B cell (primary cell): ENCODE measurements around the gene TMEM238L. TPM values are rescaled to one million over a fixed set of nuclear protein-coding genes. Genes with fewer than 3 reads are reported as not detected.

Experiments used
- ATAC-seq: fragments of 200-7000 bp; cut with Tn5 transposase; one replicate; pipeline ENCODE4 v1.10.0; 2021; ENCODE audit warnings: low read depth, mild to moderate bottlenecking, moderate number of reproducible peaks, moderate library complexity
- CTCF ChIA-PET: fragments of 350-600 bp; sonication (Branson Sonifier 250); formaldehyde crosslinking; loops from one replicate; lab custom pipeline; 2021; ENCODE audit warnings: antibody characterized with exemption, inconsistent platforms; lab: Charles Lee
- POLR2A ChIA-PET: fragments of 350-600 bp; sonication (Branson Sonifier 250); formaldehyde crosslinking; loops from one replicate; lab custom pipeline; 2021; ENCODE audit warnings: antibody characterized with exemption; lab: Charles Lee
- DNase-seq: peaks from one replicate; pipeline ENCODE4 v3.0.0; 2013
- H2AFZ ChIP-seq: 2 replicates; pipeline ENCODE4 v1.6.1; 2012; ENCODE audit warnings: mild to moderate bottlenecking, low read depth, low read length; ENCODE audit not compliant: insufficient read depth, poor library complexity, severe bottlenecking
- H3K27ac ChIP-seq, 2 donors: 1 replicate in 1 of 2; 2 replicates in 1 of 2; pipeline ENCODE4 v1.5.1; 2012 to 2013; ENCODE audit warnings: low read length in 2 of 2, mild to moderate bottlenecking in 2 of 2, moderate library complexity in 1 of 2
- H3K27me3 ChIP-seq, 4 experiments: fragments of 200-600 bp in 1 of 4; sonication (generic) in 1 of 4; replicated peaks in 1 of 4; 1 replicate in 2 of 4; 2 replicates in 2 of 4; pipeline versions ENCODE4 v1.6.1 to v1.7.0; 2013 to 2016; ENCODE audit warnings: low read length in 3 of 4, mild to moderate bottlenecking in 2 of 4, mixed read lengths in 1 of 4, moderate library complexity in 1 of 4; ENCODE audit not compliant: insufficient read depth in 4 of 4, control insufficient read depth in 3 of 4; ENCODE audit errors: control extremely low read depth in 1 of 4
- H3K36me3 ChIP-seq, 2 experiments: replicated peaks in 1 of 2; 1 replicate in 1 of 2; 2 replicates in 1 of 2; pipeline versions ENCODE4 v1.6.1 to v1.7.1; 2013; ENCODE audit warnings: low read length in 1 of 2; ENCODE audit not compliant: insufficient read depth in 2 of 2, control insufficient read depth in 1 of 2; ENCODE audit errors: control extremely low read depth in 1 of 2, extremely low read depth in 1 of 2
- H3K4me1 ChIP-seq, 2 donors: fragments of 200-600 bp in 1 of 2; sonication (generic) in 1 of 2; 1 replicate in 1 of 2; 2 replicates in 1 of 2; pipeline versions ENCODE4 v1.5.1 to v1.6.1; 2013 to 2017; ENCODE audit warnings: low read length in 2 of 2; ENCODE audit not compliant: control insufficient read depth in 2 of 2, insufficient read depth in 2 of 2
- H3K4me2 ChIP-seq: replicated peaks from 2 replicates; pipeline ENCODE3; 2012; ENCODE audit warnings: mild to moderate bottlenecking, low read depth, low read length; ENCODE audit not compliant: poor library complexity, severe bottlenecking
- H3K4me3 ChIP-seq, 5 experiments: fragments of 200-600 bp in 1 of 5; sonication (generic) in 1 of 5; 1 replicate in 3 of 5; 2 replicates in 2 of 5; pipeline versions ENCODE4 v1.5.1 to v1.7.0; 2011 to 2016; ENCODE audit warnings: low read length in 4 of 5, mild to moderate bottlenecking in 4 of 5, low read depth in 2 of 5, control low read depth in 1 of 5, moderate library complexity in 1 of 5; ENCODE audit not compliant: insufficient read depth in 1 of 5; ENCODE audit errors: control extremely low read depth in 1 of 5, extremely low read depth in 1 of 5
- H3K79me2 ChIP-seq: fragments of 200-600 bp; sonication (generic); one replicate; pipeline ENCODE4 v1.6.0; 2016; ENCODE audit warnings: low read length; ENCODE audit not compliant: control insufficient read depth, insufficient read depth
- H3K9ac ChIP-seq: fragments of 200-600 bp; sonication (generic); 2 replicates; pipeline ENCODE4 v1.6.1; 2017; ENCODE audit warnings: mild to moderate bottlenecking, low read length, moderate library complexity
- H3K9me3 ChIP-seq, 3 donors: one replicate each; pipeline versions ENCODE4 v1.6.1 to v1.7.1; 2013; ENCODE audit warnings: low read length in 2 of 3; ENCODE audit not compliant: control insufficient read depth in 2 of 3, insufficient read depth in 1 of 3; ENCODE audit errors: control extremely low read depth in 1 of 3
- H4K20me1 ChIP-seq: 2 replicates; pipeline ENCODE4 v1.6.0; 2012; ENCODE audit warnings: mild to moderate bottlenecking, low read length; ENCODE audit not compliant: insufficient read depth, control insufficient read depth, poor library complexity, severe bottlenecking
- H3K27ac Mint-ChIP-seq: one replicate; pipeline ENCODE4 v1.8.0; 2021; ENCODE audit warnings: mixed read lengths
- H3K27me3 Mint-ChIP-seq: one replicate; pipeline ENCODE4 v1.8.0; 2021; ENCODE audit warnings: mixed read lengths
- H3K4me1 Mint-ChIP-seq: one replicate; pipeline ENCODE4 v1.8.0; 2021; ENCODE audit warnings: mixed read lengths
- H3K4me3 Mint-ChIP-seq: one replicate; pipeline ENCODE4 v1.8.0; 2021; ENCODE audit warnings: mixed read lengths
- H3K9me3 Mint-ChIP-seq: one replicate; pipeline ENCODE4 v1.8.0; 2022; ENCODE audit warnings: mixed read lengths; ENCODE audit not compliant: insufficient read depth
- CTCF ChIP-seq: fragments of 200-600 bp; IDR thresholded peaks from one replicate; pipeline ENCODE4 v1.8.0; 2022; ENCODE audit warnings: antibody characterized with exemption, mild to moderate bottlenecking
- EZH2 ChIP-seq: IDR thresholded peaks from 2 replicates; pipeline ENCODE4 v1.6.1; 2012; ENCODE audit warnings: borderline replicate concordance, low read depth, mild to moderate bottlenecking, moderate library complexity, low read length; ENCODE audit not compliant: insufficient read depth, poor library complexity, severe bottlenecking
- WGBS: methylation state at CpG from one replicate; pipeline ENCODE4 v1.1.5; 2013; ENCODE audit warnings: missing lambda C conversion rate; ENCODE audit not compliant: insufficient coverage; 5-methylcytosine and 5-hydroxymethylcytosine counted together
- intact Hi-C: fragments of 100-400 bp; cut with micrococcal nuclease; formaldehyde crosslinking; loops from one replicate; pipeline ENCODE4 v1.10.0; 2022
- polyA plus RNA-seq: library from polyadenylated mRNA; depleted of rRNA; stranded (reverse); fragments of >200 nt; gene quantifications from 2 replicates; pipeline ENCODE4 v1.2.3, GENCODE V29; 2012
- total RNA-seq, 2 donors: library from RNA; stranded (reverse); fragments of 120-200 nt in 1 of 2; gene quantifications; 1 replicate in 1 of 2; 2 replicates in 1 of 2; pipeline versions ENCODE4 v1.2.3 to v1.2.4, GENCODE V29; 2013 to 2022

The TMEM238L gene
- total and polyA plus RNA-seq, 2 donors (not counting 1 experiment from before 2014, with no cell fraction given) = not detected

DNA sequence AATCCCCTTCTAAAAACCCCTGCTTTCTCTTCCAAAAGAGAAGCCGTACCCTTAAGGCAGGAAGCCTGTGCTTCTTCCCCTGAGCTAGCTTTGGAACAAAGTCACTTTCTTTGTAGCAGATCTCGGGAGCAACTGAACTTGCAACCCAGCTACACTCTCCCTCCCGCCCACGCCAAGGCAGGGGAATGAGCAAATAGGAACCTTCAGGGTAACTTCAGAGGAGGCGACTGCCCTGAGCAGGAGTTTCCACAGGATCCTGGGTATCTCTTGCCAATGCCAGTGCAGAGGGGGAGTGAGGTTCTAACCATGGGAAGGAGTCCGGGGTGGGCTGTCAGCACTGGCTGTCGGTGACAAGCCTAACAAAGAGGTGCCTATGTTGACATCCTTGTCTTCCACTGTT, 39.9 kb upstream of the TMEM238L start:
- no peak for DNase-seq
- no peak for ATAC-seq

GRCh38 chr17:10842658-10843057, 38.8 kb upstream of the TMEM238L start:
- POLR2A ChIA-PET = no interaction called here
- no peak for TF ChIP-seq CTCF
- no peak for TF ChIP-seq EZH2
- intact Hi-C loops = no loop called here

More for the DNA sequence above, 39.9 kb upstream of the TMEM238L start:
- 89% methylated on average over 5 of the region's 7 CpGs for WGBS
- TF ChIP-seq CTCF = no peak
- no peak for TF ChIP-seq EZH2
- Histone ChIP-seq H4K20me1 (no peaks in the 10 kb centered on the region), H3K4me2 (no peak overlapping the region), H3K4me1 (peaks cover 6 to 7% of the 10 kb centered on the region in 2 donors), H3K9ac (no peak overlapping the region), H3K9me3 (no peaks in the 10 kb centered on the region), H3K4me3 (no peak overlapping the region), H3K27me3 (peaks cover 0 to 14% (median 0%) of the 10 kb centered on the region in 4 experiments), H2AFZ (no peak overlapping the region), H3K79me2 (no peaks in the 10 kb centered on the region), H3K27ac (no peak overlapping the region), H3K36me3 (no peaks in the 10 kb centered on the region)
- POLR2A ChIA-PET = no interaction called here
- Mint-ChIP-seq H3K4me1 (peaks cover 8% of the 10 kb centered on the region), H3K4me3 (peak overlapping the region; percentile 49), H3K27ac (no peak overlapping the region), H3K27me3 (peaks cover 11% of the 10 kb centered on the region), H3K9me3 (no peaks in the 10 kb centered on the region)
- CTCF ChIA-PET = interaction anchor here (1.1 to 4.9 kb wide), 10 partner anchors 7 to 919 kb away, joined by 3 to 100 read pairs (median 4); no protein-coding TSS in a partner anchor
- intact Hi-C loops = no loop called here

More at GRCh38 chr17:10842658-10843057, 38.8 kb upstream of the TMEM238L start:
- H3K9me3 Mint-ChIP-seq = no peaks in the 10 kb centered on the region
- Histone ChIP-seq H3K4me1 (peaks cover 6 to 7% of the 10 kb centered on the region in 2 donors), H4K20me1 (no peaks in the 10 kb centered on the region), H3K4me2 (no peak overlapping the region), H3K9ac (no peak overlapping the region), H3K36me3 (no peaks in the 10 kb centered on the region), H3K27me3 (peaks cover 0 to 14% (median 0%) of the 10 kb centered on the region in 4 experiments), H3K4me3 (no peak overlapping the region), H2AFZ (no peak overlapping the region), H3K79me2 (no peaks in the 10 kb centered on the region), H3K27ac (no peak overlapping the region), H3K9me3 (no peaks in the 10 kb centered on the region)
- CTCF ChIA-PET = interaction anchor here (3.7 to 4.9 kb wide), 2 partner anchors 197 to 212 kb away, joined by 48 to 100 read pairs; no protein-coding TSS in a partner anchor
- H3K27ac Mint-ChIP-seq = no peak overlapping the region
- WGBS = 90% methylated on average over 4 of the region's 4 CpGs
- peaks cover 11% of the 10 kb centered on the region for H3K27me3 Mint-ChIP-seq
- ATAC-seq = no peak
- no peak overlapping the region for H3K4me3 Mint-ChIP-seq
- peaks cover 8% of the 10 kb centered on the region for H3K4me1 Mint-ChIP-seq
- DNase-seq = no peak
